K562 (cell line): ENCODE results near the gene PITHD1.

Experiments
- ATF6 ChIP-seq: sonication (generic); formaldehyde crosslinking; IDR thresholded peaks from 2 replicates; pipeline ENCODE4 v1.4.0; 2020; ENCODE audit warnings: mild to moderate bottlenecking, missing genetic modification reagents
- BACH1 ChIP-seq: fragments of 200-800 bp; sonication (Bioruptor generic); IDR thresholded peaks from 2 replicates; pipeline ENCODE4 v1.6.1; 2016; ENCODE audit warnings: missing genetic modification characterization, missing compliant biosample characterization
- CHD2 ChIP-seq: IDR thresholded peaks from 2 replicates; pipeline ENCODE4 v1.6.1; 2011; ENCODE audit warnings: low read depth, low read length
- DIDO1 ChIP-seq: fragments of 450-650 bp; IDR thresholded peaks from 2 replicates; pipeline ENCODE4 v1.6.1; 2016; ENCODE audit warnings: low read depth, missing biosample characterization, missing genetic modification characterization
- ELK1 ChIP-seq: sonication (generic); formaldehyde crosslinking; IDR thresholded peaks from 2 replicates; pipeline ENCODE4 v1.8.1; 2022; ENCODE audit warnings: missing genetic modification reagents
- EP300 ChIP-seq: IDR thresholded peaks from 2 replicates; pipeline ENCODE4 v1.6.1; 2012; ENCODE audit warnings: low read length, improper control_type of control experiment
- FOS ChIP-seq: IDR thresholded peaks from 3 replicates; pipeline ENCODE4 v1.6.1; 2011; ENCODE audit not compliant: insufficient read length; ENCODE audit errors: extremely low read depth
- GATA2 ChIP-seq: sonication (generic); formaldehyde crosslinking; IDR thresholded peaks from 2 replicates; pipeline ENCODE4 v1.4.0; 2020; ENCODE audit warnings: mild to moderate bottlenecking, missing genetic modification reagents
- NONO ChIP-seq, 2 experiments: fragments of 200-400 bp in 1 of 2; fragments of 450-650 bp in 1 of 2; formaldehyde crosslinking in 1 of 2; IDR thresholded peaks; 2 replicates each; pipeline ENCODE4 v1.6.1; 2017; ENCODE audit warnings: low read depth in 2 of 2, mild to moderate bottlenecking in 2 of 2, moderate library complexity in 2 of 2, low read length in 1 of 2
- POLR2A ChIP-seq: fragments of 450-650 bp; conservative IDR thresholded peaks from 2 replicates; pipeline ENCODE4 v1.6.1; 2016
- SIN3A ChIP-seq, 2 experiments: fragments of 150-350 bp in 1 of 2; IDR thresholded peaks; 2 replicates each; pipeline ENCODE4 v1.6.1; 2011 to 2016; ENCODE audit warnings: borderline replicate concordance in 2 of 2, low read depth in 2 of 2, low read length in 2 of 2, mild to moderate bottlenecking in 2 of 2, moderate library complexity in 2 of 2; ENCODE audit not compliant: control insufficient read depth in 1 of 2
- ZNF24 ChIP-seq: fragments of 450-650 bp; IDR thresholded peaks from 2 replicates; pipeline ENCODE4 v1.6.1; 2016
- TF ChIP-seq, protein P1 (sequence below), 3 experiments: IDR thresholded peaks in 2 of 3; conservative IDR thresholded peaks in 1 of 3; 2 replicates each; pipeline ENCODE4 v1.5.1; 2011 to 2012; ENCODE audit warnings: low read length in 3 of 3, mild to moderate bottlenecking in 3 of 3, control low read depth in 2 of 3, improper control_type of control experiment in 1 of 3, inconsistent platforms in 1 of 3, low read depth in 1 of 3, mixed read lengths in 1 of 3, moderate library complexity in 1 of 3; ENCODE audit not compliant: insufficient read depth in 2 of 3

- TF ChIP-seq, protein P1, sequence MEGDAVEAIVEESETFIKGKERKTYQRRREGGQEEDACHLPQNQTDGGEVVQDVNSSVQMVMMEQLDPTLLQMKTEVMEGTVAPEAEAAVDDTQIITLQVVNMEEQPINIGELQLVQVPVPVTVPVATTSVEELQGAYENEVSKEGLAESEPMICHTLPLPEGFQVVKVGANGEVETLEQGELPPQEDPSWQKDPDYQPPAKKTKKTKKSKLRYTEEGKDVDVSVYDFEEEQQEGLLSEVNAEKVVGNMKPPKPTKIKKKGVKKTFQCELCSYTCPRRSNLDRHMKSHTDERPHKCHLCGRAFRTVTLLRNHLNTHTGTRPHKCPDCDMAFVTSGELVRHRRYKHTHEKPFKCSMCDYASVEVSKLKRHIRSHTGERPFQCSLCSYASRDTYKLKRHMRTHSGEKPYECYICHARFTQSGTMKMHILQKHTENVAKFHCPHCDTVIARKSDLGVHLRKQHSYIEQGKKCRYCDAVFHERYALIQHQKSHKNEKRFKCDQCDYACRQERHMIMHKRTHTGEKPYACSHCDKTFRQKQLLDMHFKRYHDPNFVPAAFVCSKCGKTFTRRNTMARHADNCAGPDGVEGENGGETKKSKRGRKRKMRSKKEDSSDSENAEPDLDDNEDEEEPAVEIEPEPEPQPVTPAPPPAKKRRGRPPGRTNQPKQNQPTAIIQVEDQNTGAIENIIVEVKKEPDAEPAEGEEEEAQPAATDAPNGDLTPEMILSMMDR (IDR thresholded peaks at IDR 0.05 in 2 of 3, conservative IDR thresholded peaks at IDR 0.05 in 1 of 3; ENCODE audit: insufficient read depth in 2 of 3, low read depth in 1 of 3, low read length in 3 of 3), result no peak
- no peak for TF ChIP-seq DIDO1 (tag)
- TF ChIP-seq GATA2, result no peak
- no peak for TF ChIP-seq ELK1
- TF ChIP-seq FOS, result no peak
- TF ChIP-seq ATF6 (CRISPR knock-in tag), result no peak
- no peak for TF ChIP-seq POLR2A
- TF ChIP-seq BACH1 (tag), result no peak
- TF ChIP-seq EP300, result no peak
- TF ChIP-seq ZNF24, result no peak
- no peak for TF ChIP-seq CHD2
- TF ChIP-seq NONO (IDR thresholded peaks at IDR 0.05; ENCODE audit: low read depth in 2 of 2, low read length in 1 of 2), result no peak
- TF ChIP-seq SIN3A (IDR thresholded peaks at IDR 0.05; ENCODE audit: borderline replicate concordance in 2 of 2, control insufficient read depth in 1 of 2, low read depth in 2 of 2, low read length in 2 of 2), result no peak
Measured at GRCh38 chr1:23752909-23753308, 25.3 kb upstream of the PITHD1 start.
